HepG2 (cell line): Measurements from ENCODE around the gene INHBE. TPM values are rescaled to one million over a fixed set of nuclear protein-coding genes. Genes with fewer than 3 reads are reported as not detected.
A peak's percentile ranks its signal among the peaks of the same experiment; 100 is the strongest.

Source experiments
- ATRX ChIP-seq: sonication (generic); formaldehyde crosslinking; IDR thresholded peaks from 2 replicates; pipeline ENCODE4 v1.4.0; 2020; ENCODE audit warnings: missing genetic modification reagents, borderline replicate concordance
- ETS1 ChIP-seq: sonication (generic); formaldehyde crosslinking; IDR thresholded peaks from 2 replicates; pipeline ENCODE4 v1.4.0; 2020; ENCODE audit warnings: missing genetic modification reagents
- FOSL2 ChIP-seq: sonication (generic); formaldehyde crosslinking; IDR thresholded peaks from 2 replicates; pipeline ENCODE4 v1.4.0; 2020; ENCODE audit warnings: missing genetic modification reagents
- HNRNPUL1 ChIP-seq: fragments of 200-400 bp; formaldehyde crosslinking; IDR thresholded peaks from 2 replicates; pipeline ENCODE4 v1.6.1; 2017; ENCODE audit warnings: low read depth, mild to moderate bottlenecking, low read length, moderate library complexity
- KLF13 ChIP-seq: sonication (generic); formaldehyde crosslinking; IDR thresholded peaks from 2 replicates; pipeline ENCODE4 v1.4.0; 2020; ENCODE audit warnings: mild to moderate bottlenecking, missing genetic modification reagents
- KMT2A ChIP-seq: sonication (generic); formaldehyde crosslinking; IDR thresholded peaks from 2 replicates; pipeline ENCODE4 v1.4.0; 2020; ENCODE audit warnings: missing genetic modification reagents
- POLR2AphosphoS5 ChIP-seq: IDR thresholded peaks from 2 replicates; pipeline ENCODE4 v1.6.1; 2012; ENCODE audit warnings: low read depth, low read length
- RNF2 ChIP-seq: fragments of 450-650 bp; conservative IDR thresholded peaks from 2 replicates; pipeline ENCODE4 v1.6.1; 2016; ENCODE audit warnings: low read depth
- ZBTB20 ChIP-seq: sonication (generic); formaldehyde crosslinking; IDR thresholded peaks from 2 replicates; pipeline ENCODE4 v1.8.1; 2023; ENCODE audit warnings: missing genetic modification reagents, low read depth, mild to moderate bottlenecking, borderline replicate concordance
- ZBTB7B ChIP-seq: sonication (generic); formaldehyde crosslinking; IDR thresholded peaks from 2 replicates; pipeline ENCODE4 v1.4.0; 2020; ENCODE audit warnings: missing genetic modification reagents
- ZNF232 ChIP-seq: sonication (generic); formaldehyde crosslinking; IDR thresholded peaks from 2 replicates; pipeline ENCODE4 v1.4.0; 2020; ENCODE audit warnings: missing genetic modification reagents, borderline replicate concordance
- ZNF331 ChIP-seq: sonication (generic); formaldehyde crosslinking; IDR thresholded peaks from 2 replicates; pipeline ENCODE4 v1.4.0; 2020; ENCODE audit warnings: missing genetic modification reagents
- ZNF343 ChIP-seq: sonication (generic); formaldehyde crosslinking; IDR thresholded peaks from 2 replicates; pipeline ENCODE4 v1.4.0; 2020; ENCODE audit warnings: mild to moderate bottlenecking, missing genetic modification reagents
- ZNF503 ChIP-seq: sonication (generic); formaldehyde crosslinking; IDR thresholded peaks from 2 replicates; pipeline ENCODE4 v1.4.0; 2020; ENCODE audit warnings: missing genetic modification reagents
- ZNF530 ChIP-seq: sonication (generic); formaldehyde crosslinking; IDR thresholded peaks from 2 replicates; pipeline ENCODE4 v1.5.0; 2020; ENCODE audit warnings: low read depth, mild to moderate bottlenecking, missing genetic modification reagents
- ZNF609 ChIP-seq: sonication (generic); formaldehyde crosslinking; IDR thresholded peaks from 2 replicates; pipeline ENCODE4 v1.4.0; 2020; ENCODE audit warnings: mild to moderate bottlenecking, missing genetic modification reagents, borderline replicate concordance
- ZNF703 ChIP-seq: sonication (generic); formaldehyde crosslinking; IDR thresholded peaks from 2 replicates; pipeline ENCODE4 v1.5.1; 2020; ENCODE audit warnings: missing genetic modification reagents, mild to moderate bottlenecking, moderate library complexity, borderline replicate concordance
- ZNF879 ChIP-seq: sonication (generic); formaldehyde crosslinking; IDR thresholded peaks from 2 replicates; pipeline ENCODE4 v1.8.1; 2023; ENCODE audit warnings: missing genetic modification reagents
- ZSCAN21 ChIP-seq: sonication (generic); formaldehyde crosslinking; IDR thresholded peaks from 2 replicates; pipeline ENCODE4 v1.8.0; 2022; ENCODE audit warnings: mild to moderate bottlenecking, missing genetic modification reagents, moderate library complexity, borderline replicate concordance
- polyA plus RNA-seq, 8 experiments: library from polyadenylated mRNA; depleted of rRNA in 3 of 8; stranded (reverse) in 7 of 8; unstranded in 1 of 8; fragments of >200 nt; fragmentation: Illumina TruSeq in 4 of 8; extraction: Trizol in 4 of 8; gene quantifications; 2 replicates each; pipeline versions ENCODE4 v1.2.1 to v1.2.3, GENCODE V29; 2011 to 2016; ENCODE audit warnings: low read depth in 4 of 8, missing spikeins in 1 of 8, mixed read lengths in 1 of 8; ENCODE audit not compliant: insufficient read depth in 1 of 8
- total RNA-seq, 5 experiments: library from RNA; depleted of rRNA; stranded (reverse); fragments of >200 nt; fragmentation: Illumina TruSeq; extraction: Trizol; gene quantifications; 2 replicates each; pipeline ENCODE4 v1.2.3, GENCODE V29; 2016; ENCODE audit warnings: low read depth in 1 of 5
- TF ChIP-seq, protein P1 (sequence below): sonication (generic); formaldehyde crosslinking; IDR thresholded peaks from 2 replicates; pipeline ENCODE4 v1.8.0; 2022; ENCODE audit warnings: missing genetic modification reagents, mild to moderate bottlenecking, inconsistent platforms, borderline replicate concordance

Gene INHBE
- total and polyA plus RNA-seq, 2 of the 13 experiments (the other 11 are each of a cell fraction or from before 2014, with no cell fraction given) = 17.0 to 32.0 TPM

- TF ChIP-seq, protein P1, sequence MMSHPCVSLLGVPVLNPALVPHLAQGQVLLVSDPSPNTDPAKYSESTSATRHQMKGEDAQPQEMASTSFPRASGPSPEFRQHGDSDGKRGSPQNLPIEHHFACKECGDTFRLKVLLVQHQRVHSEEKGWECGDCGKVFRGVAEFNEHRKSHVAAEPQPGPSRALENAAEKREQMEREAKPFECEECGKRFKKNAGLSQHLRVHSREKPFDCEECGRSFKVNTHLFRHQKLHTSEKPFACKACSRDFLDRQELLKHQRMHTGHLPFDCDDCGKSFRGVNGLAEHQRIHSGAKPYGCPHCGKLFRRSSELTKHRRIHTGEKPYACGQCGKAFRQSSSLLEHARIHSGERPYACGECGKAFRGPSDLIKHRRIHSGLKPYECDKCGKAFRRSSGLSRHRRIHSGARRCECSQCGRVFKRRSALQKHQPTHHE (CRISPR knock-in tag) = no peak
- peak; percentile 88 for TF ChIP-seq ZNF503
- peak; percentile 98 for TF ChIP-seq ZNF609 (CRISPR knock-in tag)
- peak; percentile 57; the same call in 1 of the 2 replicates for TF ChIP-seq ZNF232 (CRISPR knock-in tag)
- TF ChIP-seq KLF13 (CRISPR knock-in tag) = no peak
- TF ChIP-seq ETS1 (CRISPR knock-in tag) = no peak
- TF ChIP-seq ZNF879 = no peak
- TF ChIP-seq ZSCAN21 (CRISPR knock-in tag) = peak; percentile 90
- TF ChIP-seq ZNF530 = no peak
- TF ChIP-seq HNRNPUL1 = no peak
- peak; percentile 96 for TF ChIP-seq ZNF331 (CRISPR knock-in tag)
- no peak for TF ChIP-seq ATRX
- TF ChIP-seq POLR2AphosphoS5 = peak; percentile 33; the same call in 1 of the 2 replicates
- no peak for TF ChIP-seq RNF2
- peak; percentile 87 for TF ChIP-seq ZNF343
- TF ChIP-seq ZBTB7B (CRISPR knock-in tag) = peak; percentile 98
- TF ChIP-seq KMT2A (CRISPR knock-in tag) = 0 out of 2 replicates have a peak, but pooled peaks have one; percentile 42
- TF ChIP-seq ZNF703 = peak; percentile 90
- TF ChIP-seq ZBTB20 (CRISPR knock-in tag) = 0 out of 2 replicates have a peak, but pooled peaks have one; percentile 66
- TF ChIP-seq FOSL2 (CRISPR knock-in tag) = peak; percentile 81
Observed at GRCh38 chr12:57451233-57451778, 3.8 kb upstream of the INHBE start (continued).
